H1 (cell line): ENCODE results near the gene RAD51B. TPM values are rescaled to one million over a fixed set of nuclear protein-coding genes. Genes with fewer than 3 reads are reported as not detected.

Source experiments
- HDAC6 ChIP-seq: IDR thresholded peaks from one replicate; pipeline ENCODE4 v1.7.1; 2012; ENCODE audit warnings: low read depth, mild to moderate bottlenecking, inconsistent platforms, low read length, moderate library complexity
- MAFK ChIP-seq: IDR thresholded peaks from 2 replicates; pipeline ENCODE4 v1.6.1; 2012; ENCODE audit warnings: low read depth, mild to moderate bottlenecking, improper control_type of control experiment, low read length
- PHF8 ChIP-seq: fragments of 200-600 bp; sonication (generic); conservative IDR thresholded peaks from 2 replicates; pipeline ENCODE4 v1.7.1; 2012; ENCODE audit warnings: low read depth, mild to moderate bottlenecking, inconsistent platforms, low read length, moderate library complexity
- SP1 ChIP-seq: IDR thresholded peaks from 2 replicates; pipeline ENCODE4 v1.6.1; 2011; ENCODE audit warnings: low read depth, low read length
- polyA plus RNA-seq, 7 experiments: library from polyadenylated mRNA; depleted of rRNA in 3 of 7; stranded (reverse) in 5 of 7; unstranded in 2 of 7; fragments of >200 nt in 5 of 7; fragments of 200-250 nt in 2 of 7; gene quantifications; 1 replicate in 5 of 7; 2 replicates in 1 of 7; 4 replicates in 1 of 7; pipeline versions ENCODE4 v1.2.1 to v1.2.3, GENCODE V29; 2011 to 2013; ENCODE audit warnings: missing spikeins in 2 of 7, mixed read lengths in 2 of 7
- total RNA-seq: library from RNA; stranded (reverse); fragmentation: NEBNext Ultra II Directional; extraction: Animal tissue kit (Norgen Biotek cat#: 25700); gene quantifications from 2 replicates; pipeline ENCODE4 v1.2.1, GENCODE V29; 2021
- TF ChIP-seq, protein P1 (sequence below): fragments of 300-600 bp; sonication (generic); IDR thresholded peaks from 2 replicates; pipeline ENCODE4 v1.7.1; 2012; ENCODE audit warnings: low read length, moderate library complexity, mild to moderate bottlenecking, inconsistent platforms; ENCODE audit not compliant: insufficient replicate concordance

Gene RAD51B
- total and polyA plus RNA-seq, 2 of the 8 experiments (the other 6 are each of a cell fraction or from before 2014, with no cell fraction given) = 3.9 to 14.9 TPM

- no peak for TF ChIP-seq PHF8
- no peak for TF ChIP-seq MAFK
- no peak for TF ChIP-seq HDAC6
- TF ChIP-seq, protein P1, sequence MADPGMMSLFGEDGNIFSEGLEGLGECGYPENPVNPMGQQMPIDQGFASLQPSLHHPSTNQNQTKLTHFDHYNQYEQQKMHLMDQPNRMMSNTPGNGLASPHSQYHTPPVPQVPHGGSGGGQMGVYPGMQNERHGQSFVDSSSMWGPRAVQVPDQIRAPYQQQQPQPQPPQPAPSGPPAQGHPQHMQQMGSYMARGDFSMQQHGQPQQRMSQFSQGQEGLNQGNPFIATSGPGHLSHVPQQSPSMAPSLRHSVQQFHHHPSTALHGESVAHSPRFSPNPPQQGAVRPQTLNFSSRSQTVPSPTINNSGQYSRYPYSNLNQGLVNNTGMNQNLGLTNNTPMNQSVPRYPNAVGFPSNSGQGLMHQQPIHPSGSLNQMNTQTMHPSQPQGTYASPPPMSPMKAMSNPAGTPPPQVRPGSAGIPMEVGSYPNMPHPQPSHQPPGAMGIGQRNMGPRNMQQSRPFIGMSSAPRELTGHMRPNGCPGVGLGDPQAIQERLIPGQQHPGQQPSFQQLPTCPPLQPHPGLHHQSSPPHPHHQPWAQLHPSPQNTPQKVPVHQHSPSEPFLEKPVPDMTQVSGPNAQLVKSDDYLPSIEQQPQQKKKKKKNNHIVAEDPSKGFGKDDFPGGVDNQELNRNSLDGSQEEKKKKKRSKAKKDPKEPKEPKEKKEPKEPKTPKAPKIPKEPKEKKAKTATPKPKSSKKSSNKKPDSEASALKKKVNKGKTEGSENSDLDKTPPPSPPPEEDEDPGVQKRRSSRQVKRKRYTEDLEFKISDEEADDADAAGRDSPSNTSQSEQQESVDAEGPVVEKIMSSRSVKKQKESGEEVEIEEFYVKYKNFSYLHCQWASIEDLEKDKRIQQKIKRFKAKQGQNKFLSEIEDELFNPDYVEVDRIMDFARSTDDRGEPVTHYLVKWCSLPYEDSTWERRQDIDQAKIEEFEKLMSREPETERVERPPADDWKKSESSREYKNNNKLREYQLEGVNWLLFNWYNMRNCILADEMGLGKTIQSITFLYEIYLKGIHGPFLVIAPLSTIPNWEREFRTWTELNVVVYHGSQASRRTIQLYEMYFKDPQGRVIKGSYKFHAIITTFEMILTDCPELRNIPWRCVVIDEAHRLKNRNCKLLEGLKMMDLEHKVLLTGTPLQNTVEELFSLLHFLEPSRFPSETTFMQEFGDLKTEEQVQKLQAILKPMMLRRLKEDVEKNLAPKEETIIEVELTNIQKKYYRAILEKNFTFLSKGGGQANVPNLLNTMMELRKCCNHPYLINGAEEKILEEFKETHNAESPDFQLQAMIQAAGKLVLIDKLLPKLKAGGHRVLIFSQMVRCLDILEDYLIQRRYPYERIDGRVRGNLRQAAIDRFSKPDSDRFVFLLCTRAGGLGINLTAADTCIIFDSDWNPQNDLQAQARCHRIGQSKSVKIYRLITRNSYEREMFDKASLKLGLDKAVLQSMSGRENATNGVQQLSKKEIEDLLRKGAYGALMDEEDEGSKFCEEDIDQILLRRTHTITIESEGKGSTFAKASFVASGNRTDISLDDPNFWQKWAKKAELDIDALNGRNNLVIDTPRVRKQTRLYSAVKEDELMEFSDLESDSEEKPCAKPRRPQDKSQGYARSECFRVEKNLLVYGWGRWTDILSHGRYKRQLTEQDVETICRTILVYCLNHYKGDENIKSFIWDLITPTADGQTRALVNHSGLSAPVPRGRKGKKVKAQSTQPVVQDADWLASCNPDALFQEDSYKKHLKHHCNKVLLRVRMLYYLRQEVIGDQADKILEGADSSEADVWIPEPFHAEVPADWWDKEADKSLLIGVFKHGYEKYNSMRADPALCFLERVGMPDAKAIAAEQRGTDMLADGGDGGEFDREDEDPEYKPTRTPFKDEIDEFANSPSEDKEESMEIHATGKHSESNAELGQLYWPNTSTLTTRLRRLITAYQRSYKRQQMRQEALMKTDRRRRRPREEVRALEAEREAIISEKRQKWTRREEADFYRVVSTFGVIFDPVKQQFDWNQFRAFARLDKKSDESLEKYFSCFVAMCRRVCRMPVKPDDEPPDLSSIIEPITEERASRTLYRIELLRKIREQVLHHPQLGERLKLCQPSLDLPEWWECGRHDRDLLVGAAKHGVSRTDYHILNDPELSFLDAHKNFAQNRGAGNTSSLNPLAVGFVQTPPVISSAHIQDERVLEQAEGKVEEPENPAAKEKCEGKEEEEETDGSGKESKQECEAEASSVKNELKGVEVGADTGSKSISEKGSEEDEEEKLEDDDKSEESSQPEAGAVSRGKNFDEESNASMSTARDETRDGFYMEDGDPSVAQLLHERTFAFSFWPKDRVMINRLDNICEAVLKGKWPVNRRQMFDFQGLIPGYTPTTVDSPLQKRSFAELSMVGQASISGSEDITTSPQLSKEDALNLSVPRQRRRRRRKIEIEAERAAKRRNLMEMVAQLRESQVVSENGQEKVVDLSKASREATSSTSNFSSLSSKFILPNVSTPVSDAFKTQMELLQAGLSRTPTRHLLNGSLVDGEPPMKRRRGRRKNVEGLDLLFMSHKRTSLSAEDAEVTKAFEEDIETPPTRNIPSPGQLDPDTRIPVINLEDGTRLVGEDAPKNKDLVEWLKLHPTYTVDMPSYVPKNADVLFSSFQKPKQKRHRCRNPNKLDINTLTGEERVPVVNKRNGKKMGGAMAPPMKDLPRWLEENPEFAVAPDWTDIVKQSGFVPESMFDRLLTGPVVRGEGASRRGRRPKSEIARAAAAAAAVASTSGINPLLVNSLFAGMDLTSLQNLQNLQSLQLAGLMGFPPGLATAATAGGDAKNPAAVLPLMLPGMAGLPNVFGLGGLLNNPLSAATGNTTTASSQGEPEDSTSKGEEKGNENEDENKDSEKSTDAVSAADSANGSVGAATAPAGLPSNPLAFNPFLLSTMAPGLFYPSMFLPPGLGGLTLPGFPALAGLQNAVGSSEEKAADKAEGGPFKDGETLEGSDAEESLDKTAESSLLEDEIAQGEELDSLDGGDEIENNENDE = no peak
- no peak for TF ChIP-seq SP1
Observed at GRCh38 chr14:68735856-68736255, 916.3 kb downstream of the RAD51B start (continued).
